Lower leg skin (tissue), 3 donors: Measurements from ENCODE around the gene ESPL1.

Source experiments
- POLR2A ChIP-seq, 2 donors: fragments of 450-650 bp; IDR thresholded peaks; one replicate each; pipeline ENCODE4 v1.6.1; 2016 to 2017; ENCODE audit warnings: antibody characterized with exemption in 2 of 2, mild to moderate bottlenecking in 1 of 2, moderate library complexity in 1 of 2
- TF ChIP-seq, protein P1 (sequence below), 3 donors: fragments of 450-650 bp; IDR thresholded peaks; one replicate each; pipeline ENCODE4 v1.5.1; 2016; ENCODE audit warnings: antibody characterized with exemption in 3 of 3, mild to moderate bottlenecking in 3 of 3, moderate library complexity in 2 of 3

GRCh38 chr12:53222170-53222721 is 45.9 kb upstream of the ESPL1 start:
- TF ChIP-seq, protein P1, sequence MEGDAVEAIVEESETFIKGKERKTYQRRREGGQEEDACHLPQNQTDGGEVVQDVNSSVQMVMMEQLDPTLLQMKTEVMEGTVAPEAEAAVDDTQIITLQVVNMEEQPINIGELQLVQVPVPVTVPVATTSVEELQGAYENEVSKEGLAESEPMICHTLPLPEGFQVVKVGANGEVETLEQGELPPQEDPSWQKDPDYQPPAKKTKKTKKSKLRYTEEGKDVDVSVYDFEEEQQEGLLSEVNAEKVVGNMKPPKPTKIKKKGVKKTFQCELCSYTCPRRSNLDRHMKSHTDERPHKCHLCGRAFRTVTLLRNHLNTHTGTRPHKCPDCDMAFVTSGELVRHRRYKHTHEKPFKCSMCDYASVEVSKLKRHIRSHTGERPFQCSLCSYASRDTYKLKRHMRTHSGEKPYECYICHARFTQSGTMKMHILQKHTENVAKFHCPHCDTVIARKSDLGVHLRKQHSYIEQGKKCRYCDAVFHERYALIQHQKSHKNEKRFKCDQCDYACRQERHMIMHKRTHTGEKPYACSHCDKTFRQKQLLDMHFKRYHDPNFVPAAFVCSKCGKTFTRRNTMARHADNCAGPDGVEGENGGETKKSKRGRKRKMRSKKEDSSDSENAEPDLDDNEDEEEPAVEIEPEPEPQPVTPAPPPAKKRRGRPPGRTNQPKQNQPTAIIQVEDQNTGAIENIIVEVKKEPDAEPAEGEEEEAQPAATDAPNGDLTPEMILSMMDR (IDR thresholded peaks at IDR 0.05) = no peak
- TF ChIP-seq POLR2A (IDR thresholded peaks at IDR 0.05) = no peak
